ENCODE results near the gene PDZK1IP1.

The PDZK1IP1 gene

DNA sequence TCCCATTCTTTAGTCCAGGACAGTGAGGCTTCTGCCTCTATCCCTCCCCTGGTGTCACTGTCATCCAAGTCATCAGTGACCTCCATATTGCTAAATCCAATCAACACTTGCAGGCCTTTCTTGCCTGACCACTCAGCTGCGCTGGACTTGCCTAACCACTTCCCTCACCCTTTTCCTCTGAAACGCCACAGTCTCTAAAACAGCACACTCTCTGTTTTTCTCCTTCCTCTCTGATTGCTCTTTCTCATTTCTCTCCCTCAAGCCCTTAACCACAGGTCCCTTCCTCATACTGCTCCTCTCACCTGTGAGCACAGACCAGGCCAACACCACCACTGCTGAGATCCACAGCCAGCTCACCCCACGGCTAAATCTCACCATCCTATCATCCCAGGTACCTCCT is 24.7 kb upstream of the PDZK1IP1 start:
- TF ChIP-seq, protein P1, sequence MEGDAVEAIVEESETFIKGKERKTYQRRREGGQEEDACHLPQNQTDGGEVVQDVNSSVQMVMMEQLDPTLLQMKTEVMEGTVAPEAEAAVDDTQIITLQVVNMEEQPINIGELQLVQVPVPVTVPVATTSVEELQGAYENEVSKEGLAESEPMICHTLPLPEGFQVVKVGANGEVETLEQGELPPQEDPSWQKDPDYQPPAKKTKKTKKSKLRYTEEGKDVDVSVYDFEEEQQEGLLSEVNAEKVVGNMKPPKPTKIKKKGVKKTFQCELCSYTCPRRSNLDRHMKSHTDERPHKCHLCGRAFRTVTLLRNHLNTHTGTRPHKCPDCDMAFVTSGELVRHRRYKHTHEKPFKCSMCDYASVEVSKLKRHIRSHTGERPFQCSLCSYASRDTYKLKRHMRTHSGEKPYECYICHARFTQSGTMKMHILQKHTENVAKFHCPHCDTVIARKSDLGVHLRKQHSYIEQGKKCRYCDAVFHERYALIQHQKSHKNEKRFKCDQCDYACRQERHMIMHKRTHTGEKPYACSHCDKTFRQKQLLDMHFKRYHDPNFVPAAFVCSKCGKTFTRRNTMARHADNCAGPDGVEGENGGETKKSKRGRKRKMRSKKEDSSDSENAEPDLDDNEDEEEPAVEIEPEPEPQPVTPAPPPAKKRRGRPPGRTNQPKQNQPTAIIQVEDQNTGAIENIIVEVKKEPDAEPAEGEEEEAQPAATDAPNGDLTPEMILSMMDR (IDR thresholded peaks at IDR 0.05; ENCODE audit: insufficient read depth, low read depth, low read length, missing control alignments) = no peak
- H3K4me3 ChIP-seq (ENCODE audit: low read depth, low read length) = no peak overlapping the region
- no peak for DNase-seq (ENCODE audit: low read depth)

GRCh38 chr1:47213230-47213963 is 23.6 kb upstream of the PDZK1IP1 start:
- TF ChIP-seq, protein P1 (IDR thresholded peaks at IDR 0.05; ENCODE audit: insufficient read depth, low read depth, low read length, missing control alignments) = no peak
- no peak for DNase-seq (ENCODE audit: low read depth)
- no peak overlapping the region for H3K4me3 ChIP-seq (ENCODE audit: low read depth, low read length)

DNA sequence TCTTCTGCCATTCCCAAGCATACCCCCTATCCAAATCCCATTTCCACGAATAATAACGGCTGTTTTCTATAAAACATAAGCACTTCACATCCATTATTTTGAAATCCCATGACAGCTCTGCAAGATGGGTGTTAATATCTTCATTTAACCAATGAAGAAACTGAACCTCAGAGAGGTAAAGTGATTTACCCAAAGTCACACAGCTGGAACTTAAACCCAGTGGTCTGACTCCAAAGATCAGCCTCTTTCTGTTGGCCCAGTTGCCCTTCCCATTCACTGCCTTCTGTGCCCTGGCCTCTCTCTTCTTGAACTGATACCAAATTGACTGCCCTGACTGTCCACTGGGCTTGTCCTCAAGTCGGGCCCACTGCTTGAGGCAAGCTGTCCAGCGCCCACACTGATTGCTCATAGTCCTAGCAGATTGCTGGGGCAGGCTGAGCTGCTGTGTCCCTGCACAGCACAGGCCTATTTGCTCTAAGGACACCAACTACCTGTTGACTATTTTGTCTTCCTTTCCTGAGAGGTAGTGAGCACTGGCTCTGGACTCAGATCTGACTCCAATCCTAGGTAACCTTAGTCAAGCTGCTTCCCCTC is 22.9 kb upstream of the PDZK1IP1 start:
- DNase-seq (ENCODE audit: low read depth) = no peak
- no peak overlapping the region for H3K4me3 ChIP-seq (ENCODE audit: low read depth, low read length)
- TF ChIP-seq, protein P1 (IDR thresholded peaks at IDR 0.05; ENCODE audit: insufficient read depth, low read depth, low read length, missing control alignments) = no peak

DNA sequence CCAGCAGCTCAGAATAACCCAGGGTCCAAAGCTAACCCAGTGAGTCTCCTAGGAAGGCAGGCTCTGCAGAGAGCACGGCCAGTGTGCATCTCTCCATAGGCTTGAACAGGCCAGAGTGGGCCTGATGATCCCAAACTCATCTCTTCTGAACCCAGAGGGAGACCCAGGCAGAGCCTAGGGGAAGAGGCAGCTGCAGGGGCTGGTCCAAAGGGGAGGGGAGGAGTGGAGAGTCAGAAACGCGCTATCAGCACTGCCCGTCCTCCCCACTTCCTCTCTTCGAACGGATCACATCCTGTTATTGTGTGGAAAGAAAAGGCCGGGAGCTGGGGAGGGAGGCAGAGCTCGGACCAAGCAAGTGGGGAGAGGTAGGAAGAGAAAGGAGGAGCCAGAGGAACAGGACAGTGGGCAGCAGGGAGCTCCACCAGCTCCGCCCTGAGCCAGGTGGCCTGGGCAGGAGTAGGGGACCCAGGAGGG is 22.0 kb upstream of the PDZK1IP1 start:
- no peak for DNase-seq (ENCODE audit: low read depth)
- H3K4me3 ChIP-seq (ENCODE audit: low read depth, low read length) = no peak overlapping the region
- TF ChIP-seq, protein P1 (IDR thresholded peaks at IDR 0.05; ENCODE audit: insufficient read depth, low read depth, low read length, missing control alignments) = no peak

- DNase-seq (ENCODE audit: low read depth) = no peak
- H3K4me3 ChIP-seq (ENCODE audit: low read depth, low read length) = no peak overlapping the region
- TF ChIP-seq, protein P1 (IDR thresholded peaks at IDR 0.05; ENCODE audit: insufficient read depth, low read depth, low read length, missing control alignments) = no peak
Measured at GRCh38 chr1:47210666-47211065, 20.8 kb upstream of the PDZK1IP1 start.

DNA sequence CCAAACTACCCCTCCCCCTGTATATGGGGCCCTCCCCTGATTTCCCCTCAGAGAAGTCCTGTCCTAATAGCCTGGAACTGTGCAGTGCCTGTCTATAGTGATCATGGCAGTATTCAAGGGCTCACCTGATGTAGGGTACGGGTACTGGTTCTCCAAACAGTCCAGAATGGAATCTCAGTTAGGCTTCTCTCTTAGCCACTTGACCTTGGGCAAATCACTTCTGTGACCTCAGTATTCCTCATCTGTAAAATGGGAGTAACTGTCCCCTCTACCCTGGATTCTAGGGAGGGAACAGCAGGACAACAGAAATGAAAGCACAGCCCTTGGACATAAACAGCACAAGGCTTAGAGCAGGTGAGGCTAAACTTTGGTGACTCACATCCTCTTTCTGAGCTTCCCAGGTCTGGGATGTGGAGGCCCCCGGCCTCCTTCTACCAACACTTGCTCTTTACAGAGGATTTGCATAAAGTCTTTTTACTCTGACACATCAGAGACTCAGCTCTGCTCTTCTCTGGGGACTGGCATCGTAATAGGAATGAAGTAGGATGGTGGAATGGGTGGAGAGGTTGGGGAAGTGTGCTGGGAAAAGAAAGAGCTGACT is 20.0 kb upstream of the PDZK1IP1 start:
- no peak for DNase-seq (ENCODE audit: low read depth)
- H3K4me3 ChIP-seq (ENCODE audit: low read depth, low read length) = no peak overlapping the region
- TF ChIP-seq, protein P1 (IDR thresholded peaks at IDR 0.05; ENCODE audit: insufficient read depth, low read depth, low read length, missing control alignments) = no peak

All from GM12865 (cell line).